Measurements from ENCODE around the gene SERINC2. TPM values are rescaled to one million over a fixed set of nuclear protein-coding genes. Genes with fewer than 3 reads are reported as not detected.

Gene SERINC2
- 20.4 and 21.4 TPM in 2 replicates for total RNA-seq
- long read RNA-seq = 0 reads

- Mint-ChIP-seq H3K27ac (ENCODE audit: unreplicated experiment) (peak within 1 kb of the TSS; percentile 96), H3K9me3 (no peaks in the 10 kb centered on the region), H3K27me3 (ENCODE audit: low read depth) (peaks cover 13% of the 10 kb centered on the region), H3K4me1 (peaks cover 57% of the 10 kb centered on the region), H3K4me3 (peak within 1 kb of the TSS; percentile 96), H3K36me3 (ENCODE audit: low read depth) (no peaks in the 10 kb centered on the region)
- TF ChIP-seq CTCF (conservative IDR thresholded peaks at IDR 0.05) = no peak
- DNase-seq (ENCODE audit: low read depth, low spot score) = no peak
These were observed at the start of gene SERINC2 for GRCh38 chr1:31412732-31413404. Gene SERINC2 (plus strand): TSS chr1:31413213. CDS start chr1:31413266, 53 bp downstream.

- no peak overlapping the region for H3K27ac Mint-ChIP-seq (ENCODE audit: unreplicated experiment)
- no peaks in the 10 kb centered on the region for H3K9me3 Mint-ChIP-seq
- TF ChIP-seq CTCF (conservative IDR thresholded peaks at IDR 0.05) = no peak
- peaks cover 14% of the 10 kb centered on the region for H3K36me3 Mint-ChIP-seq (ENCODE audit: low read depth)
- H3K4me3 Mint-ChIP-seq = no peak overlapping the region
- no peaks in the 10 kb centered on the region for H3K27me3 Mint-ChIP-seq (ENCODE audit: low read depth)
- H3K4me1 Mint-ChIP-seq = peaks cover 4% of the 10 kb centered on the region
- no peak for DNase-seq (ENCODE audit: low read depth, low spot score)
These were observed 48.3 kb upstream of the SERINC2 start for GRCh38 chr1:31364561-31365250.

- no peak overlapping the region for H3K4me3 Mint-ChIP-seq
- peaks cover 14% of the 10 kb centered on the region for H3K36me3 Mint-ChIP-seq (ENCODE audit: low read depth)
- peaks cover 18% of the 10 kb centered on the region for H3K4me1 Mint-ChIP-seq
- TF ChIP-seq CTCF (conservative IDR thresholded peaks at IDR 0.05) = no peak
- H3K27me3 Mint-ChIP-seq (ENCODE audit: low read depth) = no peaks in the 10 kb centered on the region
- no peak for DNase-seq (ENCODE audit: low read depth, low spot score)
- no peaks in the 10 kb centered on the region for H3K9me3 Mint-ChIP-seq
- H3K27ac Mint-ChIP-seq (ENCODE audit: unreplicated experiment) = no peak overlapping the region
These were observed 46.2 kb upstream of the SERINC2 start for GRCh38 chr1:31366796-31367195.

- Mint-ChIP-seq H3K27me3 (ENCODE audit: low read depth) (peaks cover 2% of the 10 kb centered on the region), H3K36me3 (ENCODE audit: low read depth) (peaks cover 14% of the 10 kb centered on the region), H3K4me1 (peaks cover 35% of the 10 kb centered on the region), H3K9me3 (no peaks in the 10 kb centered on the region), H3K4me3 (peak overlapping the region; percentile 7), H3K27ac (ENCODE audit: unreplicated experiment) (no peak overlapping the region)
- no peak for DNase-seq (ENCODE audit: low read depth, low spot score)
- TF ChIP-seq CTCF (conservative IDR thresholded peaks at IDR 0.05) = no peak
These were observed 44.4 kb upstream of the SERINC2 start for GRCh38 chr1:31368611-31369107.

GRCh38 chr1:31370021-31370420 lies 43.0 kb upstream of the SERINC2 start:
- Mint-ChIP-seq H3K9me3 (no peaks in the 10 kb centered on the region), H3K4me1 (peaks cover 42% of the 10 kb centered on the region), H3K27ac (ENCODE audit: unreplicated experiment) (no peak overlapping the region), H3K4me3 (peak overlapping the region; percentile 22), H3K27me3 (ENCODE audit: low read depth) (peaks cover 2% of the 10 kb centered on the region), H3K36me3 (ENCODE audit: low read depth) (peaks cover 8% of the 10 kb centered on the region)
- no peak for TF ChIP-seq CTCF (conservative IDR thresholded peaks at IDR 0.05)
- DNase-seq (ENCODE audit: low read depth, low spot score) = no peak

Data from neural crest cell (in vitro differentiated cells).